Upper lobe of left lung (tissue), 4 donors: ENCODE results near the gene CHCHD3.

Experiments
- EP300 ChIP-seq, 4 donors: sonication (generic); formaldehyde crosslinking; IDR thresholded peaks; one replicate each; pipeline ENCODE4 v1.5.1; 2017; ENCODE audit warnings: antibody characterized with exemption in 4 of 4, control low read depth in 2 of 4
- POLR2A ChIP-seq, 4 donors: fragments of 450-650 bp; IDR thresholded peaks; one replicate each; pipeline ENCODE4 v1.5.1; 2016 to 2017; ENCODE audit warnings: antibody characterized with exemption in 4 of 4, mild to moderate bottlenecking in 2 of 4
- POLR2AphosphoS5 ChIP-seq, 2 donors: sonication (generic); formaldehyde crosslinking; IDR thresholded peaks; one replicate each; pipeline ENCODE4 v1.5.1; 2017; ENCODE audit warnings: antibody characterized with exemption in 2 of 2
- TF ChIP-seq, protein P1 (sequence below), 6 experiments: fragments of 450-650 bp in 4 of 6; fragments of 200-600 bp in 2 of 6; sonication (generic) in 2 of 6; IDR thresholded peaks; one replicate each; pipeline ENCODE4 v1.5.1; 2016 to 2019; ENCODE audit warnings: antibody characterized with exemption in 6 of 6

DNA sequence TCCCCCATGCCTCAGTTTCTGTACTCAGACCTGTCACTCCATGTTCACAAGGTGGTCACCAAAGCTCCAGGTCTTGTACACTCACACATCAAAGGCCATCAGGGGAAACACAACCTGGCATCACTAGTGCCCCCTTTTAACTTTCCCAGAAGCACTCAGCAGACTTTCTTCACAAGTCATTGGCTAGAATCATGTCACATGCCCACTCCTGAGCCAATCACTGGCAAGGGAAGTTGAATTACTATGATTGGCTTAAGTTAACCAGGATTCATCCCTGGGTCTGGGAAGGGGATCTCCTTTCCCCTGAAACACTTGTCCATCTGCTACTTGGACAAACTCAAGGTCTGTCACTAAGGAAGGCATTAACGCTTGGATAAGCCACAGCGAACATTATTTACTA lies 311.8 kb downstream of the CHCHD3 start:
- TF ChIP-seq, protein P1, sequence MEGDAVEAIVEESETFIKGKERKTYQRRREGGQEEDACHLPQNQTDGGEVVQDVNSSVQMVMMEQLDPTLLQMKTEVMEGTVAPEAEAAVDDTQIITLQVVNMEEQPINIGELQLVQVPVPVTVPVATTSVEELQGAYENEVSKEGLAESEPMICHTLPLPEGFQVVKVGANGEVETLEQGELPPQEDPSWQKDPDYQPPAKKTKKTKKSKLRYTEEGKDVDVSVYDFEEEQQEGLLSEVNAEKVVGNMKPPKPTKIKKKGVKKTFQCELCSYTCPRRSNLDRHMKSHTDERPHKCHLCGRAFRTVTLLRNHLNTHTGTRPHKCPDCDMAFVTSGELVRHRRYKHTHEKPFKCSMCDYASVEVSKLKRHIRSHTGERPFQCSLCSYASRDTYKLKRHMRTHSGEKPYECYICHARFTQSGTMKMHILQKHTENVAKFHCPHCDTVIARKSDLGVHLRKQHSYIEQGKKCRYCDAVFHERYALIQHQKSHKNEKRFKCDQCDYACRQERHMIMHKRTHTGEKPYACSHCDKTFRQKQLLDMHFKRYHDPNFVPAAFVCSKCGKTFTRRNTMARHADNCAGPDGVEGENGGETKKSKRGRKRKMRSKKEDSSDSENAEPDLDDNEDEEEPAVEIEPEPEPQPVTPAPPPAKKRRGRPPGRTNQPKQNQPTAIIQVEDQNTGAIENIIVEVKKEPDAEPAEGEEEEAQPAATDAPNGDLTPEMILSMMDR (IDR thresholded peaks at IDR 0.05), result no peak
- TF ChIP-seq POLR2A (IDR thresholded peaks at IDR 0.05), result no peak
- TF ChIP-seq EP300 (IDR thresholded peaks at IDR 0.05), result no peak
- TF ChIP-seq POLR2AphosphoS5 (IDR thresholded peaks at IDR 0.05), result no peak
